GM10266 (cell line): ENCODE measurements around the gene ADGRD2.
A peak's percentile ranks its signal among the peaks of the same experiment; 100 is the strongest.

Source experiments
- DNase-seq: peaks from one replicate; pipeline ENCODE4 v3.0.0; 2012; ENCODE audit errors: extremely low spot score
- TF ChIP-seq, protein P1 (sequence below): IDR thresholded peaks from 2 replicates; pipeline ENCODE4 v1.5.1; 2012; ENCODE audit warnings: mild to moderate bottlenecking, low read depth; ENCODE audit not compliant: control insufficient read depth, insufficient read depth; ENCODE audit errors: missing control alignments

Gene ADGRD2

DNA sequence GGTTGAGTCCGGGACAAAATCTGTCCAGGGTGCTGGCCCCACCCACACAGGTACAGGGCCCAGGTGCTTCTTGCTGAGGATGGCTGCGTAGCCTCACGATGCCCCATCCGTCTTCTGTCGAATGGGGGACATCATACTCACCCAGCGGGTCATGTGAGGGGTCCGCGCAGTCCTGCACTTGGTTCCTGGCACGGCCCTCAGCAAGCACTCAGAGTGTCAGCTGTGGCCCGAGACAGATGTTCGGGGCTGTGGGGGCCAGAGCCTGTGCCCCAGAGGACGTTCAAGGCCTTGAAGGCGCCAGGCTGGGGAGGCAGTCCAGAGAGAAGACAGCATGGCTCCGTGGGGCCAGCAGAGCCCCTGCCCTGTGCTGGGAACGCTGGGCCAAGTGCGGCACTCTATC is 29.1 kb downstream of the ADGRD2 start:
- TF ChIP-seq, protein P1, sequence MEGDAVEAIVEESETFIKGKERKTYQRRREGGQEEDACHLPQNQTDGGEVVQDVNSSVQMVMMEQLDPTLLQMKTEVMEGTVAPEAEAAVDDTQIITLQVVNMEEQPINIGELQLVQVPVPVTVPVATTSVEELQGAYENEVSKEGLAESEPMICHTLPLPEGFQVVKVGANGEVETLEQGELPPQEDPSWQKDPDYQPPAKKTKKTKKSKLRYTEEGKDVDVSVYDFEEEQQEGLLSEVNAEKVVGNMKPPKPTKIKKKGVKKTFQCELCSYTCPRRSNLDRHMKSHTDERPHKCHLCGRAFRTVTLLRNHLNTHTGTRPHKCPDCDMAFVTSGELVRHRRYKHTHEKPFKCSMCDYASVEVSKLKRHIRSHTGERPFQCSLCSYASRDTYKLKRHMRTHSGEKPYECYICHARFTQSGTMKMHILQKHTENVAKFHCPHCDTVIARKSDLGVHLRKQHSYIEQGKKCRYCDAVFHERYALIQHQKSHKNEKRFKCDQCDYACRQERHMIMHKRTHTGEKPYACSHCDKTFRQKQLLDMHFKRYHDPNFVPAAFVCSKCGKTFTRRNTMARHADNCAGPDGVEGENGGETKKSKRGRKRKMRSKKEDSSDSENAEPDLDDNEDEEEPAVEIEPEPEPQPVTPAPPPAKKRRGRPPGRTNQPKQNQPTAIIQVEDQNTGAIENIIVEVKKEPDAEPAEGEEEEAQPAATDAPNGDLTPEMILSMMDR, result no peak
- DNase-seq, result no peak

DNA sequence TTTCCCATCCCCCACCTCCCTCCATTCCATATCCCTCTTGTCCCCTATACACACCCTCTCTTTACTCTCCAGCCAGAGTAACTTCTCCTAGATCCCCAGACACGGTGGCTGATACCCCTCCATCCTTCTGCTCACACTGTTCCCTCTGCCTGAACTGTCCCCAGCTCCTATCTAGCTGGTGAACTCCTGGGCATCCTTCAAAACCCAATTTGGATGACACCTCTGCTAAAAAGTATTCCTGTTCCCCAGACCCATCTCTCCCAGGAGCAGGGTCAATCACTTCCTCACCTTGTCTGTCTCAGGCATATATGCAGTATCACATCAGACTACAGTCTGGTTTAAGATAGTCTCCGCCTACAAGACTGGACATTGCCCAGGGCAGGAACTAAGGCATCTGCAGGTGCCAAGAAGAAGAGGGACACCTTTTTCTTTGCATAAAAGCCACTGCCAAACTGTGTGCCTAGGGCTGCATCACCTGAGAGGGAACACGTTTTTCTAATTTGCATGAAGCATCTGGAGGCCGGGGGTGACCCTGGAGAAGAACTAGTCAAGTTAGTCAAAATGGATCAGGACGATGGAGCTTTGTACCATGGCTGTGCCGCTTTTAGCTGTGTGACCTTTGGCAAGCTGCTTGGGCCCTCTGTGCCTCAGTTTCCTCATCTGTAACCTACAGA is 29.8 kb downstream of the ADGRD2 start:
- TF ChIP-seq, protein P1, result no peak

DNA sequence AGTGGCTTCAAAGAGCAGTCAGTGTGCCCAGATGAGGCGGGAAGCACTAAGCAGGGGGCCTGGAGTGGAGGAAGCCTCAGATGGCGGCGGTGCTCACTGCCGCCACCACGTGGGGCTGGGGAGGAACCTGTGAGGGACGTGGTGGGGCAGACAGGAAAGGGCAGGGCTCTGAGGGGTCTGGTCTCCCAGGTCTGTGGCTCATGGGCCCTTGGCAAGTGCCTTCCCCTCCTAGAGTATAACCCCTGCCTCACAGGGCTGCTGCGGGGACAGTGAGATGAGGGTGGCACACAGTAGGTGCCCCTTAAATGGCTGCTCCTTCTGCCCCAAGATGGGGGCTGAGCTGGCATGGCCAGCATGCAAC is 30.4 kb downstream of the ADGRD2 start:
- DNase-seq, result peak; percentile 88
- TF ChIP-seq, protein P1, result peak; percentile 59

More for the DNA sequence above, 29.8 kb downstream of the ADGRD2 start:
- DNase-seq, result no peak

DNA sequence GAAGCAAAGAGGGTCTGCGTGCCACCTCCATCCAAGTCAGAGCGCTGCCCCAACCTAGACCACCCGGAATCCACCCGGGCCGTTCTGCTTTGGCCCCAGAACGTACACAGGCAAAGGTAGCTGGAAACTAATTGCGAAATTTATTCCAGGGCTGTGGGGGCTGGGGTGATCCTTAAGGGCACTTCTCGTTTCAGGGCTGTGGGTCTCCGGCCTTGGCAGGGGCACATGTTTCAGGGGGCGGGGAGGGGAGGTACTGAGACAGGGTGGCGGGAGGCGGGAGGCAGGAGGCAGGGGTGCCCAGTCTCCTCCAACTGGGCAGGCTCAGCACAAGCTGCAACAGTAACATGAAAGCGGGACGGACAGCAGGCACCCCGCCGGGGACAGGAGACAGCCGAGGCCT is 30.9 kb downstream of the ADGRD2 start:
- no peak for DNase-seq
- TF ChIP-seq, protein P1, result no peak

DNA sequence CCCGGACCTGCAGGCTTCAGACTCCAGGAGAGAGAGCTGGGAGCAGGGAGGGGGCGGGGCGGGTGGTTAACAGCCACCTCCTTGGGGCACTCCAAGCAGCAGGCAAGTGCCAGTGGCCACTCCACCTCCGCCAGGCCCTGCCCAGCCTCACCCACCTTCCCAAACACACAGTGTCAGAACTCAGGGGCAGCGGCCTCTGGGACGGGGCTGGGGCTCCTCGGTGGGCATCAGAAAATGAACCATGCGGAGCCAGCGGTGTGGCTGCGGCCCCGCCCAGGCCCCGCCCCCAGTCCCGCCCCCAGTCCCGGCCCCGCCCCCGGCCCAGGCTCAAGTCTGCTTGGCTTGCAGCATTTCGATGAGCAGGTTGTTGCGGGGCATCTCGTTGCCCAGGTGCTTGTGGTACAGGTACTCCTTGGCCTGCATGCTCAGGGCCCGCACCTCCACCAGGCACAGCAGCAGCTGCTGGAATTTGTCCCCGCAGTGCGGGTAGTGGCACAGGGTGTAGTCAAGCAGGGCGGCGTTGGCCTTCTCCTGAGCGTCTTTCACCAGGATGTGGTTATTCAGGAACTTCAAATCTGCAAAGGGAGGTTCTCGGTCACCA is 32.3 kb downstream of the ADGRD2 start:
- no peak for DNase-seq
- TF ChIP-seq, protein P1, result no peak

DNA sequence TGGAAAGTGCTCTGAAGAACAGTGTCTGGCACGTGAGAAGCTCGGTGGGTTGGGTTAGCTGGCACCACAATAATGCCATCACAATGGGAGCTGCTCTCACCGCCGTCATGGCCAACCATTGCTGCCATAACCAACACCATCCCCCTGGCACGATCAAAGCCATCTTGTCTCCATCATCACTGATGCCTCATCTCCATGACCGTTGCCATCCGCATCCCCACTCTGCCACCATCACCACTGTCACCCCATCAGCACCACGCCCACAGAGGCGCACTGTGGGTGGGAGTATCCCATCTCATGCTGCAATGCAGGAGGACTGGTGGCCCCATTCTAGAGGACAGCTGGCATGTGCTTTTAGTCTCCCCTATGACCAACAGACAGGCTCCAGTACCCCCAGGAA is 33.2 kb downstream of the ADGRD2 start:
- DNase-seq, result no peak
- TF ChIP-seq, protein P1, result no peak

DNA sequence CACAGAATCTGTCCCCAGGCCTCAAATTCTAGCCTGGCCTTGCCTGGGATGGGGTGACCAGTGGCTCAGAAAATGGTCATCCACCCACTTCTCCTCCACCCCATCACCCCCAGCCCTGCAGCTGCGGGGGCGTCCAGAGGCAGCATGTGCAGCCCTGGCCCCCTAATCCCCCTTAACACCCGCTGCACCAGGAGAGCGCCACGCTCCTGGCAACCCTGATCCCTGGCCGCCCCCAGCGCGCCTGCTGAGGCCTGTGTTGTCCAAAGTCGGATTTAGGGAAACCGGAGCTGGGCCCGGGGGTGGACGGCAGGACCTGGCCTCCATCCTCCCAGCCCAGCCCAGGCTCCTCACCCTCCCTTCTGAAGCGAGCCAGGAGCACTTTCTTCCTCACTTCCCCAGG is 35.0 kb downstream of the ADGRD2 start:
- no peak for DNase-seq
- TF ChIP-seq, protein P1, result no peak
